SK-N-SH (cell line): ENCODE data around the gene PLTP. TPM values are rescaled to one million over a fixed set of nuclear protein-coding genes. Genes with fewer than 3 reads are reported as not detected.

Source experiments
- CHD2 ChIP-seq: fragments of 150-350 bp; IDR thresholded peaks from 2 replicates; pipeline ENCODE4 v1.6.1; 2018; ENCODE audit warnings: low read length; ENCODE audit not compliant: partially characterized antibody
- ELF1 ChIP-seq: IDR thresholded peaks from 2 replicates; pipeline ENCODE4 v1.4.0; 2012
- EP300 ChIP-seq, 2 experiments: IDR thresholded peaks; 2 replicates each; pipeline versions ENCODE4 v1.4.0 to v1.6.1; 2012; ENCODE audit warnings: borderline replicate concordance in 1 of 2, low read depth in 1 of 2, low read length in 1 of 2
- EZH2phosphoT487 ChIP-seq: fragments of 200-600 bp; sonication (generic); IDR thresholded peaks from 2 replicates; pipeline ENCODE4 v1.6.1; 2017; ENCODE audit warnings: low read depth, mixed run types, mild to moderate bottlenecking, antibody characterized with exemption, moderate library complexity, borderline replicate concordance
- FOSL2 ChIP-seq: IDR thresholded peaks from 2 replicates; pipeline ENCODE4 v1.4.0; 2012; ENCODE audit warnings: low read depth, mild to moderate bottlenecking, moderate library complexity, borderline replicate concordance
- FOXJ3 ChIP-seq: sonication (generic); formaldehyde crosslinking; IDR thresholded peaks from 2 replicates; pipeline ENCODE4 v1.5.1; 2020; ENCODE audit warnings: mild to moderate bottlenecking, missing genetic modification reagents
- GABPA ChIP-seq: IDR thresholded peaks from 2 replicates; pipeline ENCODE4 v1.4.0; 2012; ENCODE audit warnings: low read depth, mild to moderate bottlenecking
- GATA2 ChIP-seq: sonication (generic); formaldehyde crosslinking; IDR thresholded peaks from 2 replicates; pipeline ENCODE4 v1.5.0; 2020; ENCODE audit warnings: mild to moderate bottlenecking, missing genetic modification reagents
- JUND ChIP-seq: IDR thresholded peaks from 2 replicates; pipeline ENCODE4 v1.4.0; 2012
- MEF2A ChIP-seq: IDR thresholded peaks from 2 replicates; pipeline ENCODE4 v1.4.0; 2012; ENCODE audit warnings: low read depth, borderline replicate concordance
- MXI1 ChIP-seq: IDR thresholded peaks from 2 replicates; pipeline ENCODE4 v1.6.1; 2012; ENCODE audit warnings: mild to moderate bottlenecking, low read depth, low read length, improper control_type of control experiment
- NFIC ChIP-seq: IDR thresholded peaks from 2 replicates; pipeline ENCODE4 v1.4.0; 2012; ENCODE audit warnings: borderline replicate concordance
- NRF1 ChIP-seq: IDR thresholded peaks from 2 replicates; pipeline ENCODE4 v1.6.1; 2012; ENCODE audit warnings: low read depth, mild to moderate bottlenecking, low read length
- POLR2AphosphoS5 ChIP-seq: IDR thresholded peaks from 2 replicates; pipeline ENCODE4 v1.6.1; 2012; ENCODE audit warnings: low read depth, low read length
- RCOR1 ChIP-seq: fragments of 150-350 bp; IDR thresholded peaks from 2 replicates; pipeline ENCODE4 v1.6.1; 2017; ENCODE audit warnings: antibody characterized with exemption, low read length
- RFX5 ChIP-seq: IDR thresholded peaks from 2 replicates; pipeline ENCODE4 v1.6.1; 2012; ENCODE audit warnings: mild to moderate bottlenecking, improper control_type of control experiment, low read length
- RXRA ChIP-seq: IDR thresholded peaks from 2 replicates; pipeline ENCODE4 v1.4.0; 2012; ENCODE audit warnings: low read depth, mild to moderate bottlenecking, borderline replicate concordance
- SIN3A ChIP-seq: IDR thresholded peaks from 2 replicates; pipeline ENCODE4 v1.6.1; 2012; ENCODE audit warnings: low read depth, mild to moderate bottlenecking, low read length, moderate library complexity, borderline replicate concordance
- SMC3 ChIP-seq: IDR thresholded peaks from 2 replicates; pipeline ENCODE4 v1.6.1; 2012; ENCODE audit warnings: low read depth, low read length, improper control_type of control experiment
- TCF12 ChIP-seq: IDR thresholded peaks from 2 replicates; pipeline ENCODE4 v1.4.0; 2012
- TEAD4 ChIP-seq: IDR thresholded peaks from 2 replicates; pipeline ENCODE4 v1.4.0; 2012; ENCODE audit warnings: mild to moderate bottlenecking, borderline replicate concordance; ENCODE audit not compliant: insufficient read depth
- polyA plus RNA-seq, 3 experiments: library from polyadenylated mRNA; depleted of rRNA; stranded (reverse); fragments of >200 nt; gene quantifications; 2 replicates each; pipeline ENCODE4 v1.2.3, GENCODE V29; 2012
- TF ChIP-seq, protein P1 (sequence below): IDR thresholded peaks from 2 replicates; pipeline ENCODE4 v1.6.1; 2012; ENCODE audit warnings: mild to moderate bottlenecking, low read depth, low read length, moderate library complexity
- TF ChIP-seq, protein P2 (sequence below): IDR thresholded peaks from 2 replicates; pipeline ENCODE4; 2012
- TF ChIP-seq, protein P3 (sequence below): IDR thresholded peaks from 2 replicates; pipeline ENCODE4 v1.4.0; 2012; ENCODE audit warnings: low read depth
- TF ChIP-seq, protein P4 (sequence below): IDR thresholded peaks from 2 replicates; pipeline ENCODE4 v1.4.0; 2012; ENCODE audit warnings: low read depth, borderline replicate concordance
- TF ChIP-seq, protein P5 (sequence below): fragments of 200-600 bp; sonication (generic); IDR thresholded peaks from 2 replicates; pipeline ENCODE4 v1.6.1; 2017; ENCODE audit warnings: antibody characterized with exemption, mild to moderate bottlenecking, moderate library complexity

The PLTP gene
- polyA plus RNA-seq, 1 of the 3 experiments (the other 2 are of a cell fraction), result 154 TPM

DNA sequence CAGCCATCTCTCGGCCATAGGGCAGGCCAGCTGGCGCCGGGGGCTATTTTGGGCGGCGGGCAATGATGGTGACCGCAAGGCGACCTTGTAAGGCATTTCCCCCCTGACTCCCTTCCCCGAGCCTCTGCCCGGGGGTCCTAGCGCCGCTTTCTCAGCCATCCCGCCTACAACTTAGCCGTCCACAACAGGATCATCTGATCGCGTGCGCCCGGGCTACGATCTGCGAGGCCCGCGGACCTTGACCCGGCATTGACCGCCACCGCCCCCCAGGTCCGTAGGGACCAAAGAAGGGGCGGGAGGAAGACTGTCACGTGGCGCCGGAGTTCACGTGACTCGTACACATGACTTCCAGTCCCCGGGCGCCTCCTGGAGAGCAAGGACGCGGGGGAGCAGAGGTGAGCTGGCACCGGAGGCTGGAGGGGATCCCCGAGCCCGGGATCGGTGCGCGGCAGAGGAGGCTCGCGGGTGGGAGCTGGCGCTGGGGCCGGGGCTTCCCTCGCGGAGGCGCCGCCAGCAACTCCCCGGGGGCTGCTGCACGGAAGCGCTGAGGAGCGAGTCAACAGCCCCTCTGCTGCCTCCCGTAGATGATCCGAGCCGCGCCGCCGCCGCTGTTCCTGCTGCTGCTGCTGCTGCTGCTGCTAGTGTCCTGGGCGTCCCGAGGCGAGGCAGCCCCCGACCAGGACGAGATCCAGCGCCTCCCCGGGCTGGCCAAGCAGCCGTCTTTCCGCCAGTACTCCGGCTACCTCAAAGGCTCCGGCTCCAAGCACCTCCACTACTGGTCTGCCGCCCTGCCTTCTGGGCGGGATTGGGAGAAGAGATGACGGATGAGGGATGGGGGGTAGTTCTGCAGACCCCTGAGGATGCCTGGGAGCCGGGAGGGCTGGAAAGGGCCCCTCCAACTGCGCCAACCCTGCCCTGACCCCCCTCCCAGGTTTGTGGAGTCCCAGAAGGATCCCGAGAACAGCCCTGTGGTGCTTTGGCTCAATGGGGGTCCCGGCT, 20.7 kb downstream of the PLTP start, which contains the start of the genes CTSA and NEURL2 (continued):
- TF ChIP-seq, protein P1, sequence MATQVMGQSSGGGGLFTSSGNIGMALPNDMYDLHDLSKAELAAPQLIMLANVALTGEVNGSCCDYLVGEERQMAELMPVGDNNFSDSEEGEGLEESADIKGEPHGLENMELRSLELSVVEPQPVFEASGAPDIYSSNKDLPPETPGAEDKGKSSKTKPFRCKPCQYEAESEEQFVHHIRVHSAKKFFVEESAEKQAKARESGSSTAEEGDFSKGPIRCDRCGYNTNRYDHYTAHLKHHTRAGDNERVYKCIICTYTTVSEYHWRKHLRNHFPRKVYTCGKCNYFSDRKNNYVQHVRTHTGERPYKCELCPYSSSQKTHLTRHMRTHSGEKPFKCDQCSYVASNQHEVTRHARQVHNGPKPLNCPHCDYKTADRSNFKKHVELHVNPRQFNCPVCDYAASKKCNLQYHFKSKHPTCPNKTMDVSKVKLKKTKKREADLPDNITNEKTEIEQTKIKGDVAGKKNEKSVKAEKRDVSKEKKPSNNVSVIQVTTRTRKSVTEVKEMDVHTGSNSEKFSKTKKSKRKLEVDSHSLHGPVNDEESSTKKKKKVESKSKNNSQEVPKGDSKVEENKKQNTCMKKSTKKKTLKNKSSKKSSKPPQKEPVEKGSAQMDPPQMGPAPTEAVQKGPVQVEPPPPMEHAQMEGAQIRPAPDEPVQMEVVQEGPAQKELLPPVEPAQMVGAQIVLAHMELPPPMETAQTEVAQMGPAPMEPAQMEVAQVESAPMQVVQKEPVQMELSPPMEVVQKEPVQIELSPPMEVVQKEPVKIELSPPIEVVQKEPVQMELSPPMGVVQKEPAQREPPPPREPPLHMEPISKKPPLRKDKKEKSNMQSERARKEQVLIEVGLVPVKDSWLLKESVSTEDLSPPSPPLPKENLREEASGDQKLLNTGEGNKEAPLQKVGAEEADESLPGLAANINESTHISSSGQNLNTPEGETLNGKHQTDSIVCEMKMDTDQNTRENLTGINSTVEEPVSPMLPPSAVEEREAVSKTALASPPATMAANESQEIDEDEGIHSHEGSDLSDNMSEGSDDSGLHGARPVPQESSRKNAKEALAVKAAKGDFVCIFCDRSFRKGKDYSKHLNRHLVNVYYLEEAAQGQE, result peak; percentile 60; the same call in 1 of the 2 replicates
- TF ChIP-seq TCF12, result peak; percentile 49; the same call in 1 of the 2 replicates
- TF ChIP-seq, protein P2, sequence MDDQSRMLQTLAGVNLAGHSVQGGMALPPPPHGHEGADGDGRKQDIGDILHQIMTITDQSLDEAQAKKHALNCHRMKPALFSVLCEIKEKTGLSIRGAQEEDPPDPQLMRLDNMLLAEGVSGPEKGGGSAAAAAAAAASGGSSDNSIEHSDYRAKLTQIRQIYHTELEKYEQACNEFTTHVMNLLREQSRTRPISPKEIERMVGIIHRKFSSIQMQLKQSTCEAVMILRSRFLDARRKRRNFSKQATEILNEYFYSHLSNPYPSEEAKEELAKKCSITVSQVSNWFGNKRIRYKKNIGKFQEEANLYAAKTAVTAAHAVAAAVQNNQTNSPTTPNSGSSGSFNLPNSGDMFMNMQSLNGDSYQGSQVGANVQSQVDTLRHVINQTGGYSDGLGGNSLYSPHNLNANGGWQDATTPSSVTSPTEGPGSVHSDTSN, result 0 out of 2 replicates have a peak, but pooled peaks have one; percentile 5
- TF ChIP-seq, protein P3, sequence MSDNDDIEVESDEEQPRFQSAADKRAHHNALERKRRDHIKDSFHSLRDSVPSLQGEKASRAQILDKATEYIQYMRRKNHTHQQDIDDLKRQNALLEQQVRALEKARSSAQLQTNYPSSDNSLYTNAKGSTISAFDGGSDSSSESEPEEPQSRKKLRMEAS, result peak; percentile 91
- peak; percentile 47; the same call in 1 of the 2 replicates for TF ChIP-seq JUND
- no peak for TF ChIP-seq GATA2 (CRISPR knock-in tag)
- TF ChIP-seq, protein P4, sequence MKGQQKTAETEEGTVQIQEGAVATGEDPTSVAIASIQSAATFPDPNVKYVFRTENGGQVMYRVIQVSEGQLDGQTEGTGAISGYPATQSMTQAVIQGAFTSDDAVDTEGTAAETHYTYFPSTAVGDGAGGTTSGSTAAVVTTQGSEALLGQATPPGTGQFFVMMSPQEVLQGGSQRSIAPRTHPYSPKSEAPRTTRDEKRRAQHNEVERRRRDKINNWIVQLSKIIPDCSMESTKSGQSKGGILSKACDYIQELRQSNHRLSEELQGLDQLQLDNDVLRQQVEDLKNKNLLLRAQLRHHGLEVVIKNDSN, result peak; percentile 100
- TF ChIP-seq MXI1, result peak; percentile 85
- TF ChIP-seq RCOR1, result peak; percentile 61; the same call in 1 of the 2 replicates
- no peak for TF ChIP-seq NRF1
- peak; percentile 2; the same call in 1 of the 2 replicates for TF ChIP-seq FOSL2
- no peak; the same call in none of the 2 replicates for TF ChIP-seq ELF1
- TF ChIP-seq, protein P5, sequence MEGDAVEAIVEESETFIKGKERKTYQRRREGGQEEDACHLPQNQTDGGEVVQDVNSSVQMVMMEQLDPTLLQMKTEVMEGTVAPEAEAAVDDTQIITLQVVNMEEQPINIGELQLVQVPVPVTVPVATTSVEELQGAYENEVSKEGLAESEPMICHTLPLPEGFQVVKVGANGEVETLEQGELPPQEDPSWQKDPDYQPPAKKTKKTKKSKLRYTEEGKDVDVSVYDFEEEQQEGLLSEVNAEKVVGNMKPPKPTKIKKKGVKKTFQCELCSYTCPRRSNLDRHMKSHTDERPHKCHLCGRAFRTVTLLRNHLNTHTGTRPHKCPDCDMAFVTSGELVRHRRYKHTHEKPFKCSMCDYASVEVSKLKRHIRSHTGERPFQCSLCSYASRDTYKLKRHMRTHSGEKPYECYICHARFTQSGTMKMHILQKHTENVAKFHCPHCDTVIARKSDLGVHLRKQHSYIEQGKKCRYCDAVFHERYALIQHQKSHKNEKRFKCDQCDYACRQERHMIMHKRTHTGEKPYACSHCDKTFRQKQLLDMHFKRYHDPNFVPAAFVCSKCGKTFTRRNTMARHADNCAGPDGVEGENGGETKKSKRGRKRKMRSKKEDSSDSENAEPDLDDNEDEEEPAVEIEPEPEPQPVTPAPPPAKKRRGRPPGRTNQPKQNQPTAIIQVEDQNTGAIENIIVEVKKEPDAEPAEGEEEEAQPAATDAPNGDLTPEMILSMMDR, result no peak
- no peak for TF ChIP-seq TEAD4
- peak; percentile 32 for TF ChIP-seq NFIC
- TF ChIP-seq GABPA, result no peak
- TF ChIP-seq POLR2AphosphoS5, result peak; percentile 75
- TF ChIP-seq SMC3, result no peak
- TF ChIP-seq MEF2A, result 0 out of 2 replicates have a peak, but pooled peaks have one; percentile 9
- no peak for TF ChIP-seq EZH2phosphoT487
- no peak for TF ChIP-seq EP300 (IDR thresholded peaks at IDR 0.05; ENCODE audit: borderline replicate concordance in 1 of 2, low read depth in 1 of 2, low read length in 1 of 2)
- peak; percentile 90 for TF ChIP-seq RXRA
- 0 out of 2 replicates have a peak, but pooled peaks have one; percentile 21 for TF ChIP-seq FOXJ3
- no peak for TF ChIP-seq RFX5
- TF ChIP-seq CHD2, result peak; percentile 72
- TF ChIP-seq SIN3A, result peak; percentile 81; the same call in 1 of the 2 replicates
